ENCODE results near the gene SHMT2. TPM values are rescaled to one million over a fixed set of nuclear protein-coding genes. Genes with fewer than 3 reads are reported as not detected.

SHMT2 gene
- total RNA-seq, 2 donors from 2014 or later: 507 to 550 TPM

GRCh38 chr12:57220770-57221168 is 8.7 kb upstream of the SHMT2 start:
- Mint-ChIP-seq H3K27ac (no peak overlapping the region), H3K4me1 (ENCODE audit: low read depth) (peaks cover 48% of the 10 kb centered on the region), H3K36me3 (ENCODE audit: insufficient read depth in 2 of 2) (peaks cover 0 to 3% of the 10 kb centered on the region in 2 donors), H3K9me3 (no peaks in the 10 kb centered on the region), H3K4me3 (no peak overlapping the region), H3K27me3 (ENCODE audit: low read depth) (peaks cover 88% of the 10 kb centered on the region)
- DNase-seq (no peak), ATAC-seq (replicated peaks in 1 of 2) (no peak)

- no peaks in the 10 kb centered on the region for H3K9me3 Mint-ChIP-seq
- DNase-seq (no peak), ATAC-seq (replicated peaks in 1 of 2) (no peak)
- no peak overlapping the region for H3K27ac Mint-ChIP-seq
- H3K4me1 Mint-ChIP-seq (ENCODE audit: low read depth): peaks cover 50% of the 10 kb centered on the region
- peaks cover 90% of the 10 kb centered on the region for H3K27me3 Mint-ChIP-seq (ENCODE audit: low read depth)
- H3K36me3 Mint-ChIP-seq (ENCODE audit: insufficient read depth in 2 of 2): peaks cover 0 to 3% of the 10 kb centered on the region in 2 donors
- H3K4me3 Mint-ChIP-seq: no peak overlapping the region
Measured at GRCh38 chr12:57221169-57221917, 8.2 kb upstream of the SHMT2 start.

- peaks cover 95% of the 10 kb centered on the region for H3K27me3 Mint-ChIP-seq (ENCODE audit: low read depth)
- H3K27ac Mint-ChIP-seq: no peak overlapping the region
- H3K4me1 Mint-ChIP-seq (ENCODE audit: low read depth): peaks cover 55% of the 10 kb centered on the region
- H3K36me3 Mint-ChIP-seq (ENCODE audit: insufficient read depth in 2 of 2): no peaks in the 10 kb centered on the region
- H3K4me3 Mint-ChIP-seq: no peak overlapping the region
- DNase-seq (no peak), ATAC-seq (replicated peaks in 1 of 2) (no peak)
- no peaks in the 10 kb centered on the region for H3K9me3 Mint-ChIP-seq
Measured at GRCh38 chr12:57222286-57223190, 7.0 kb upstream of the SHMT2 start.

- H3K27ac Mint-ChIP-seq: no peak overlapping the region
- H3K36me3 Mint-ChIP-seq (ENCODE audit: insufficient read depth in 2 of 2): no peaks in the 10 kb centered on the region
- no peak overlapping the region for H3K4me3 Mint-ChIP-seq
- H3K9me3 Mint-ChIP-seq: no peaks in the 10 kb centered on the region
- peaks cover 59% of the 10 kb centered on the region for H3K4me1 Mint-ChIP-seq (ENCODE audit: low read depth)
- peaks cover 89% of the 10 kb centered on the region for H3K27me3 Mint-ChIP-seq (ENCODE audit: low read depth)
- ATAC-seq (replicated peaks in 1 of 2) (peak; percentile 67 to 72), DNase-seq (peak in 1 of 2 donors; percentile 57)
Measured at GRCh38 chr12:57223191-57224165, 6.0 kb upstream of the SHMT2 start.

DNA sequence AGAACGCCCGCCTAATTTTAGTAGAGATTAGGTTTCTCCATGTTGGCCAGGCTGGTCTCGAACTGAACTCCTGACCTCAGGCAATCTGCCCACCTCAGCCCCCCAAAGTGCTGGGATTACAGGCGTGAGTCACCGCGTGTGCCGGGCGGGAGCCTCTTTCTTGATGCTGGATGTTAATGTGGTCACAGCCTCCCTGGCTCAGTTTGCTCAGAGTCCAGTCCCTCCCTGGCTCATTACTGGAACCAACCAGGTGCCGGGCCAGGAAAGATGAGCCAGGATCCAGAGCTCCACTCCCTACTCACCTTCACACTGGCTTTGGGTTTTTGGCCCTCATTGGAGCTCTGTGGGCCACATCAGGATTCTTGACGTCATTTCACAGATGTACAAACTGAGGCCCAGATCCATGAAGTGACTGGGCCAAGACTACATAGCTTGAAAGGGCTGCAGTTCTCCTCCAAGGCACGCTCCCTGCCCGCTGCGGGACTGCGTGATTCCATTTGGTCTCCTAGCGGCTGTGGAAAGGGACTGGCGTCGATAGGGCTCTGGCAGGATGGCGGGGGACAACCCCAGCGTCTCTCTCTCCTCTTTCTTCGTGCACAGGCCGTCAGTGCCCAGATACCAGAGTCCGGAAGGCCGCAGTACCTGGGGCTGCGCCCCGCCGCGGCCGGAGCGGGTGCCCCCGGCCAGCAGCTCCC is 5.1 kb upstream of the SHMT2 start:
- Mint-ChIP-seq H3K9me3 (no peaks in the 10 kb centered on the region), H3K27ac (no peak overlapping the region), H3K4me3 (peak overlapping the region in 1 of 2 donors; percentile 75), H3K4me1 (ENCODE audit: low read depth) (peaks cover 68% of the 10 kb centered on the region), H3K36me3 (ENCODE audit: insufficient read depth in 2 of 2) (no peaks in the 10 kb centered on the region), H3K27me3 (ENCODE audit: low read depth) (peaks cover 80% of the 10 kb centered on the region)
- ATAC-seq (replicated peaks in 1 of 2) (no peak), DNase-seq (no peak)

GRCh38 chr12:57224973-57225679 is 4.4 kb upstream of the SHMT2 start:
- DNase-seq (peak; percentile 82 to 87), ATAC-seq (replicated peaks in 1 of 2) (peak; percentile 67 to 69)
- H3K9me3 Mint-ChIP-seq: no peaks in the 10 kb centered on the region
- peaks cover 5 to 6% of the 10 kb centered on the region in 2 donors for H3K36me3 Mint-ChIP-seq (ENCODE audit: insufficient read depth in 2 of 2)
- H3K4me1 Mint-ChIP-seq (ENCODE audit: low read depth): peaks cover 70% of the 10 kb centered on the region
- H3K27ac Mint-ChIP-seq: no peak overlapping the region
- peaks cover 73% of the 10 kb centered on the region for H3K27me3 Mint-ChIP-seq (ENCODE audit: low read depth)
- H3K4me3 Mint-ChIP-seq: peak overlapping the region; percentile 74 to 78

GRCh38 chr12:57225680-57226210 is 3.8 kb upstream of the SHMT2 start:
- no peaks in the 10 kb centered on the region for H3K9me3 Mint-ChIP-seq
- peaks cover 69% of the 10 kb centered on the region for H3K27me3 Mint-ChIP-seq (ENCODE audit: low read depth)
- H3K27ac Mint-ChIP-seq: no peak overlapping the region
- peaks cover 72% of the 10 kb centered on the region for H3K4me1 Mint-ChIP-seq (ENCODE audit: low read depth)
- DNase-seq: no peak
- H3K36me3 Mint-ChIP-seq (ENCODE audit: insufficient read depth in 2 of 2): peaks cover 12% of the 10 kb centered on the region in 2 donors
- ATAC-seq (replicated peaks in 1 of 2): no peak
- H3K4me3 Mint-ChIP-seq: peak overlapping the region; percentile 74 to 78

DNA sequence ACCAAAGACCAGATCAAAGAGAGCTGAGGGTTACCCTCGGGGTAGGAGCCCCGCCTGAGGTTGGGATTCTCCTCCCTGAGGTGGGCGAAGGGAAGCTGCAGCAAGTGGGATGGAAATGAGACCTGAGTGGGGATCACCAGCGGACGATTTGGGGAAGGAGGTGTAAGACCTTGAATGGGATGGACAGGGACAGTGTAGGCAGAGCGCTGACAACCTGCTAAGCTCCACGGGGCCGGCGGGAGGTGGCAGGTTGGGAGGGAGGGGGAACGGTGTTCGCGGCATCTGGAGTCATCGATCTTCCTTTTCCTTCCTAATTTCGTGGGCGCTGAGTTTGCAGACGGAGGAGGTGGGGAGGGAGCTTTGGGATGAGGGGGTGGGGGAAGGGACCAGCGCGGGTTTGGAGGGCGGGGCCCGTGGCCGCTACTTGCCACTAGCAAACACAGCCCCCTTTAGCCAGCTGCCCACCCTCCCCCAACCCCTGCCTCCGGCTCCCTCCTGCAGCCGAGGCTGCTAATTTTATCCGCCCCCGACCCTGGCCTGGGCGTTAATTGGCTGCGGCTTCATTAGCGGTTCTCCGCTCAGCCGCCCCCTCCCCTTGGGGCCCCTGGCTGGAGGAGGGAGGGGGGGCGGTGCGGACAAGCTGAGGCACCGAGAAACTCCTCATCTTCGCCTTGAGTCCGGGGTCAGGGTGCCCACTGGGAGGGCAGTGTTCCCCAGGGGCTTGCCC is 2.8 kb upstream of the SHMT2 start:
- DNase-seq: no peak
- peaks cover 72% of the 10 kb centered on the region for H3K4me1 Mint-ChIP-seq (ENCODE audit: low read depth)
- no peak overlapping the region for H3K27ac Mint-ChIP-seq
- peak overlapping the region; percentile 65 to 71 for H3K4me3 Mint-ChIP-seq
- H3K27me3 Mint-ChIP-seq (ENCODE audit: low read depth): peaks cover 59% of the 10 kb centered on the region
- no peaks in the 10 kb centered on the region for H3K9me3 Mint-ChIP-seq
- H3K36me3 Mint-ChIP-seq (ENCODE audit: insufficient read depth in 2 of 2): peaks cover 16 to 17% of the 10 kb centered on the region in 2 donors
- ATAC-seq (replicated peaks in 1 of 2): no peak

- peaks cover 51% of the 10 kb centered on the region for H3K27me3 Mint-ChIP-seq (ENCODE audit: low read depth)
Measured at GRCh38 chr12:57227315-57228115, 2.0 kb upstream of the SHMT2 start.

GRCh38 chr12:57229046-57229633 is 371 bp upstream of the SHMT2 start:
- H3K27ac Mint-ChIP-seq: peak overlapping the region; percentile 100
- H3K9me3 Mint-ChIP-seq: no peaks in the 10 kb centered on the region
- H3K36me3 Mint-ChIP-seq (ENCODE audit: insufficient read depth in 2 of 2): peaks cover 29 to 31% of the 10 kb centered on the region in 2 donors
- peaks cover 35% of the 10 kb centered on the region for H3K27me3 Mint-ChIP-seq (ENCODE audit: low read depth)
- H3K4me1 Mint-ChIP-seq (ENCODE audit: low read depth): peaks cover 70% of the 10 kb centered on the region
- H3K4me3 Mint-ChIP-seq: peak overlapping the region; percentile 93 to 100
- ATAC-seq (replicated peaks in 1 of 2) (peak; percentile 8 to 23), DNase-seq (no peak)

More at GRCh38 chr12:57227315-57228115, 2.0 kb upstream of the SHMT2 start:
- no peak overlapping the region for H3K27ac Mint-ChIP-seq
- H3K4me3 Mint-ChIP-seq: peak overlapping the region; percentile 12 to 48
- H3K9me3 Mint-ChIP-seq: no peaks in the 10 kb centered on the region
- peaks cover 74% of the 10 kb centered on the region for H3K4me1 Mint-ChIP-seq (ENCODE audit: low read depth)
- ATAC-seq (replicated peaks in 1 of 2): no peak
- peaks cover 21% of the 10 kb centered on the region in 2 donors for H3K36me3 Mint-ChIP-seq (ENCODE audit: insufficient read depth in 2 of 2)
- DNase-seq: no peak

All from activated T-cell treated with anti-CD3 and anti-CD28 coated beads, Interleukin-2, amount 50 U/mL, for 72 hours (primary cell).